AG04450 (cell line): ENCODE measurements around the gene HSPB9. TPM values are rescaled to one million over a fixed set of nuclear protein-coding genes. Genes with fewer than 3 reads are reported as not detected.

Experiments
- CTCF ChIA-PET: fragments of 300-600, 350-600 bp; formaldehyde crosslinking; extraction: SDS; loops from one replicate; lab custom pipeline; 2022; ENCODE audit warnings: antibody characterized with exemption, inconsistent platforms; lab: Charles Lee
- POLR2A ChIA-PET: fragments of 350-600 bp; formaldehyde crosslinking; extraction: SDS; loops from one replicate; lab custom pipeline; 2021; ENCODE audit warnings: antibody characterized with exemption, inconsistent platforms; lab: Yijun Ruan, JAX
- DNase-seq: peaks from one replicate; pipeline ENCODE4 v3.0.0-alpha.2; 2011; ENCODE audit warnings: low read depth, low spot score
- H3K27ac ChIP-seq: one replicate; pipeline ENCODE4 v1.5.1; 2012; ENCODE audit warnings: low read depth, low read length, control low read depth
- H3K27me3 ChIP-seq: one replicate; pipeline ENCODE4 v1.6.0; 2012; ENCODE audit warnings: low read length; ENCODE audit not compliant: control insufficient read depth, insufficient read depth
- H3K4me3 ChIP-seq: 2 replicates; pipeline ENCODE4 v1.5.1; 2011; ENCODE audit warnings: mild to moderate bottlenecking, low read depth, low read length, control low read depth
- H3K9me3 ChIP-seq: 2 replicates; pipeline ENCODE4 v1.5.1; 2012; ENCODE audit warnings: low read length; ENCODE audit not compliant: control insufficient read depth, insufficient read depth
- polyA plus RNA-seq: library from polyadenylated mRNA; depleted of rRNA; stranded (reverse); fragments of >200 nt; gene quantifications from 2 replicates; pipeline ENCODE4 v1.2.3, GENCODE V29; 2011
- TF ChIP-seq, protein P1 (sequence below): IDR thresholded peaks from 2 replicates; pipeline ENCODE4 v1.5.1; 2011; ENCODE audit warnings: low read depth, low read length, control low read depth, inconsistent platforms

Gene HSPB9
- polyA plus RNA-seq, 1 experiment: not detected

DNA sequence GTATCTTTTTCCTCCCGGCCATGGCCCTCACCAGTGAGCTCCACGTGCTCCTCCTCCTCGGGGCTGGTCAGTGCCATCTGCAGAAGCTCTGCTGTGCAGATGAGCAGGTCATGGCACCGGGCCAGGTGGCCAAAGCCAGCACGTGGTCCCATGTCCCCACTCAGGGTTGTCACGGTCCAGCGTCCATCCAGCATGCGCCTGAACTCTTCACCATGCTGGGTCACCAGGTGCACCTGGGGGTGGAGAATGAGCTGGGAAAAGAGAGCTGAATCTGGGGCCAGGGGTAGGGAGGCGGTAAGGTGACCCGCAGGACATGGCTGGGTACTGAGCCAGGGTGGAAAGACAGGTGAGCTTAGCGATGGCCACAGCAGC lies 11.4 kb upstream of the HSPB9 start:
- no peak overlapping the region for H3K27ac ChIP-seq
- ChIA-PET CTCF (interaction anchor here (1.1 to 1.4 kb wide), 2 partner anchors 71 to 86 kb away, joined by 3 to 4 read pairs; no protein-coding TSS in a partner anchor), POLR2A (interaction anchor here (0.6 to 1.9 kb wide), 2 partner anchors 144 to 615 kb away, joined by 3 to 17 read pairs; partner anchors contain the start of gene CNP)
- H3K27me3 ChIP-seq: no peaks in the 10 kb centered on the region
- TF ChIP-seq, protein P1, sequence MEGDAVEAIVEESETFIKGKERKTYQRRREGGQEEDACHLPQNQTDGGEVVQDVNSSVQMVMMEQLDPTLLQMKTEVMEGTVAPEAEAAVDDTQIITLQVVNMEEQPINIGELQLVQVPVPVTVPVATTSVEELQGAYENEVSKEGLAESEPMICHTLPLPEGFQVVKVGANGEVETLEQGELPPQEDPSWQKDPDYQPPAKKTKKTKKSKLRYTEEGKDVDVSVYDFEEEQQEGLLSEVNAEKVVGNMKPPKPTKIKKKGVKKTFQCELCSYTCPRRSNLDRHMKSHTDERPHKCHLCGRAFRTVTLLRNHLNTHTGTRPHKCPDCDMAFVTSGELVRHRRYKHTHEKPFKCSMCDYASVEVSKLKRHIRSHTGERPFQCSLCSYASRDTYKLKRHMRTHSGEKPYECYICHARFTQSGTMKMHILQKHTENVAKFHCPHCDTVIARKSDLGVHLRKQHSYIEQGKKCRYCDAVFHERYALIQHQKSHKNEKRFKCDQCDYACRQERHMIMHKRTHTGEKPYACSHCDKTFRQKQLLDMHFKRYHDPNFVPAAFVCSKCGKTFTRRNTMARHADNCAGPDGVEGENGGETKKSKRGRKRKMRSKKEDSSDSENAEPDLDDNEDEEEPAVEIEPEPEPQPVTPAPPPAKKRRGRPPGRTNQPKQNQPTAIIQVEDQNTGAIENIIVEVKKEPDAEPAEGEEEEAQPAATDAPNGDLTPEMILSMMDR: no peak
- DNase-seq: no peak
- H3K4me3 ChIP-seq: no peak overlapping the region
- H3K9me3 ChIP-seq: no peaks in the 10 kb centered on the region; the same call in 1 of the 2 replicates

DNA sequence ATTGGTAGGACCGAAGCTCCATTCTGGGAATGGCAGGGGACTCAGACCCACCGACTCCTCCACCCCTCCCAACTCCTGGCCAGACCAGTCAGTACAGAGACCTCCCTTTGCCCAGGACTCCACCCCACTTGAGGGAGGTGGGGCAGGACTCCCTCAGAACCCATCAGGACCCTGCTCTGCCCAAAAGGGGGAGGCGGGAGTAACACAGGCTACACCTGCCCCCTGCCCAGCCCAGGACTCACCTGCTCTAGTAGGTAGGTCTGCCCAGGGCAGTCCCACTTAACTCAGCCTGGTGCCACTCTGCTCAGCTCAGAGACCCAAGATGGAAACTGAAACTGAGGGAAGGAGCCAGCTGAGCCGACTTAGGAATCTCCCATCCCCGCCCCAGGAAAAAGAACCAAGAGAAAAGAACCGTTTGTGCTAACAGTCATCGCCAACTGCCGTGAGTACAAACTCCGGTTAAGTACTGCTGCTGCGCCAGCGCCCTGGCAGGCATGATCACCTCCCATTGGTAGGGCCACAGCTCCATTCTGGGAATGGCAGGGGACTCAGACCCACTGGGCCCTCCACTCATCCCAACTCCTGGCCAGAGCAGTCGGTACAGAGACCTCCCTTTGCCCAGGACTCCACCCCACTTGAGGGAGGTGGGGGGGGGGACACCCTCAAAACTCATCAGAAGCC lies 10.6 kb upstream of the HSPB9 start:
- POLR2A ChIA-PET: interaction anchor here (0.5 to 1.9 kb wide), 6 partner anchors 67 to 280 kb away, joined by 3 to 17 read pairs (median 3); partner anchors contain the start of genes CNP and DNAJC7
- Histone ChIP-seq H3K9me3 (no peaks in the 10 kb centered on the region; the same call in 1 of the 2 replicates), H3K27ac (peak overlapping the region; percentile 47), H3K4me3 (peak overlapping the region; percentile 48), H3K27me3 (no peaks in the 10 kb centered on the region)
- CTCF ChIA-PET: interaction anchor here (0.5 to 2.2 kb wide), 8 partner anchors 11 to 218 kb away, joined by 3 to 8 read pairs (median 3); no protein-coding TSS in a partner anchor
- no peak for DNase-seq
- TF ChIP-seq, protein P1: no peak

DNA sequence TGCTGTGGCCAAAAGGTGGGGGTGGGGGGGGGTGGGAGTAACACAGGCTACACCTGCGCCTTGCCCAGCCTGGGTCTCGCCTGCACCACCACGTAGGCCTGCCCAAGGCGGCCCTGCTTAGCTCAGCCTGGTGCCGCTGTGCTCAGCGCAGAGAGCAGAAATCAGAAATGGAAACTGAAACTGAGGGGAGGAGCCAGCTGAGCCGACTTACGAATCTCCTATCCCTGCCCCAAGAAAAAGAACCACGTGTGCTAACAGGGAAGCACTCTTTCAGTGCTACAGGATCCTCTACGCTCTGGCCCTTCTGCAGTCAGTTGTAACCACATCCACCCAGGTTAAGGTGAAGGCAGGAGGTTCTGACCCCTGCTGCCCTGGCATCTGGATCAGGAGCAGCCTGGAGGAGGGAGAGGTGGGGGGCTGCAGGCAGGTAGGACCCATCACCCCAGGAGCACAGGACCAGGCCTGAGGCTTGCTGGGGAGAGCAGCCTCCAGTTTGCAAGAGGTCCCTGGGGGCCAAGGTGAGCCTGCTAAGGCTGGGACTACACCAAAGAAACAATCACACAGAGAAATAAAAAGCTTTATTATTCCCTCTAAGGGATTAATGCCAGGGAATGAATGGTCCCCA lies 9.9 kb upstream of the HSPB9 start, which contains the start of gene DHX58:
Gene DHX58, minus strand, starts transcription at position 163 of the 625 bp plus-strand sequence. CDS start 822 bp downstream, outside the sequence.
- TF ChIP-seq, protein P1: no peak
- ChIA-PET CTCF (interaction anchor here (0.5 to 2.2 kb wide), 9 partner anchors 11 to 218 kb away, joined by 3 to 8 read pairs (median 3); no protein-coding TSS in a partner anchor), POLR2A (interaction anchor here (0.5 to 1.9 kb wide), 7 partner anchors 70 to 281 kb away, joined by 3 to 17 read pairs (median 3); partner anchors contain the start of genes CNP and DNAJC7)
- Histone ChIP-seq H3K27me3 (no peaks in the 10 kb centered on the region), H3K27ac (peak within 1 kb of the TSS; percentile 47), H3K9me3 (no peaks in the 10 kb centered on the region; the same call in 1 of the 2 replicates), H3K4me3 (peak within 1 kb of the TSS; percentile 48)
- peak; percentile 53 for DNase-seq

DNA sequence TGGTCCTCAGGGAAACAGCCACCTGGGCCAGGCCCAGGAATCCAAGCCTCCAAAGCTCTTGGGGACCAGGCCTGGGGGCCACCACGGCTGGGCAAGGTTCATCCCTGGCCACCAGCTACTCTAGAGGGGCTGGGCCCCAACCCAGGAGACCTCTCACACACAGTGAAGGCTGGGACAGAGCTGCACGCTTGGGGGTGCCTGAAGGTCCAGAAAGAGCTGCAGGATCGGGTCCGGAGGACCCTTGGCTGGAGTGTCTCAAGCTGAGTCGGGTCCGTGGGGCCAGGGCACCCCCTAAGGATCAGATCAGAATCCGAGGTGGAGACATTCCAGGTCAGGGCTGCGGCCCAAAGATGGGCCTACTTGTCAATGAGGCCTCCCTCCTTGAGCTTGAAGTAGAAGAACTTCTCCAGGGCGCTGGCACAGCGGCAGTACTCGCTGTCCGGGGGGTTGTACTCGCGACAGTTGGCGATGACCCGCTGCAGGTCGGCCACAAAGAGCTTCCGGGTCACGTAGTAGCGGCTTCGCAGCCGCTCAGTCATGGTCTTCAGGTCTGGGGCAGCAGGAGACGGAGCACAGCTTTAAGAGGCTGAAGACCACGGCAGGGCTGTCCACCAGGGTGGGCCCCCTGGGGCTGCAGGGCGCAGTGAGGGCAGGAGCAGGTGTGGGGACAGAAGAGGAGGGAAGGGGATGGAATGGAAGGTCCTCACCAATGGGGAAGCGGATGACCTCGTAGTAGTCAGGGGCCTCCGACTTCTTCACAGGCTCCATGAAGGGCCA lies 9.1 kb upstream of the HSPB9 start:
- CTCF ChIA-PET: interaction anchor here (0.6 to 2.2 kb wide), 5 partner anchors 22 to 150 kb away, joined by 3 to 8 read pairs (median 4); no protein-coding TSS in a partner anchor
- Histone ChIP-seq H3K27ac (peak overlapping the region; percentile 11), H3K27me3 (no peaks in the 10 kb centered on the region), H3K4me3 (no peak overlapping the region), H3K9me3 (no peaks in the 10 kb centered on the region; the same call in 1 of the 2 replicates)
- DNase-seq: no peak
- POLR2A ChIA-PET: interaction anchor here (1.9 kb wide), 1 partner anchor 96 kb away, joined by 6 read pairs; the partner anchor contains the start of gene DNAJC7
- TF ChIP-seq, protein P1: no peak
